Keratinocyte (primary cell): ENCODE measurements around the gene NPC2. TPM values are rescaled to one million over a fixed set of nuclear protein-coding genes. Genes with fewer than 3 reads are reported as not detected.

Source experiments
- DNase-seq: peaks from one replicate; pipeline ENCODE4 v3.0.0-alpha.2; 2011; ENCODE audit warnings: low read depth, missing footprints, low spot score
- FAIRE-seq: peaks from 2 replicates; lab custom pipeline; 2011; peaks lifted over from hg19 to GRCh38; lab: Jason Lieb, UNC
- H2AFZ ChIP-seq: 2 replicates; pipeline ENCODE4 v1.6.0; 2012; ENCODE audit warnings: low read length, control low read depth, inconsistent platforms; ENCODE audit not compliant: control insufficient read depth
- H3K27ac ChIP-seq: 2 replicates; pipeline ENCODE4 v1.5.1; 2011; ENCODE audit warnings: low read length; ENCODE audit not compliant: control insufficient read depth, insufficient read depth
- H3K27me3 ChIP-seq: 3 replicates; pipeline ENCODE4 v1.6.0; 2011; ENCODE audit warnings: low read length; ENCODE audit not compliant: control insufficient read depth, insufficient read depth; ENCODE audit errors: extremely low read depth
- H3K36me3 ChIP-seq, 2 experiments: 2 replicates in 1 of 2; 3 replicates in 1 of 2; pipeline ENCODE4 v1.5.1; 2011; ENCODE audit warnings: low read length in 2 of 2, mild to moderate bottlenecking in 1 of 2; ENCODE audit not compliant: control insufficient read depth in 2 of 2, insufficient read depth in 2 of 2; ENCODE audit errors: extremely low read depth in 1 of 2
- H3K4me1 ChIP-seq: 3 replicates; pipeline ENCODE4 v1.5.1; 2011; ENCODE audit warnings: low read length; ENCODE audit not compliant: control insufficient read depth, insufficient read depth; ENCODE audit errors: extremely low read depth
- H3K4me2 ChIP-seq: 3 replicates; pipeline ENCODE4 v1.6.0; 2011; ENCODE audit warnings: low read depth, low read length; ENCODE audit not compliant: control insufficient read depth, insufficient read depth; ENCODE audit errors: extremely low read depth
- H3K4me3 ChIP-seq, 3 experiments: fragments of 200-600 bp in 1 of 3; sonication (generic) in 1 of 3; 2 replicates in 2 of 3; 3 replicates in 1 of 3; pipeline ENCODE4 v1.5.1; 2011 to 2016; ENCODE audit warnings: low read length in 3 of 3, mild to moderate bottlenecking in 3 of 3, control low read depth in 2 of 3, inconsistent platforms in 1 of 3, low read depth in 1 of 3, mixed read lengths in 1 of 3, mixed run types in 1 of 3, moderate library complexity in 1 of 3; ENCODE audit not compliant: control insufficient read depth in 2 of 3, insufficient read depth in 2 of 3; ENCODE audit errors: extremely low read depth in 1 of 3
- H3K79me2 ChIP-seq: 2 replicates; pipeline ENCODE4 v1.6.0; 2012; ENCODE audit warnings: low read length; ENCODE audit not compliant: control insufficient read depth, insufficient read depth
- H3K9ac ChIP-seq: 3 replicates; pipeline ENCODE4 v1.6.0; 2011; ENCODE audit warnings: low read length; ENCODE audit not compliant: control insufficient read depth, insufficient read depth; ENCODE audit errors: extremely low read depth
- H3K9me1 ChIP-seq: 3 replicates; pipeline ENCODE4 v1.6.0; 2011; ENCODE audit warnings: low read length; ENCODE audit not compliant: control insufficient read depth, insufficient read depth; ENCODE audit errors: extremely low read depth
- H3K9me3 ChIP-seq: 2 replicates; pipeline ENCODE4 v1.5.1; 2012; ENCODE audit warnings: low read depth, low read length; ENCODE audit not compliant: control insufficient read depth
- H4K20me1 ChIP-seq: 3 replicates; pipeline ENCODE4 v1.6.0; 2011; ENCODE audit warnings: low read length; ENCODE audit not compliant: control insufficient read depth, insufficient read depth; ENCODE audit errors: extremely low read depth
- EZH2 ChIP-seq: IDR thresholded peaks from one replicate; pipeline ENCODE4 v1.6.1; 2012; ENCODE audit warnings: inconsistent platforms, mild to moderate bottlenecking, low read length, moderate library complexity
- dilution Hi-C: fragments of 300-500 bp; cut with MboI; formaldehyde crosslinking; loops from one replicate; pipeline ENCODE4 v1.7.0; 2020; ENCODE audit warnings: low sequenced_read_pairs; ENCODE audit not compliant: extremely low pct_ligation_motif_present
- polyA plus RNA-seq, 5 experiments: library from polyadenylated mRNA; depleted of rRNA in 3 of 5; stranded (reverse) in 3 of 5; stranded (forward) in 1 of 5; unstranded in 1 of 5; fragments of >200 nt; gene quantifications; 1 replicate in 1 of 5; 2 replicates in 3 of 5; 3 replicates in 1 of 5; pipeline versions ENCODE4 v1.2.1 to v1.2.3, GENCODE V29; 2011 to 2012; ENCODE audit warnings: missing spikeins in 2 of 5, low read depth in 1 of 5, low replicate concordance in 1 of 5
- TF ChIP-seq, protein P1 (sequence below), 3 experiments: IDR thresholded peaks in 1 of 3; conservative IDR thresholded peaks in 1 of 3; optimal IDR thresholded peaks in 1 of 3; 2 replicates in 2 of 3; 3 replicates in 1 of 3; pipeline versions ENCODE3 to v1.5.1; 2011; ENCODE audit warnings: low read length in 3 of 3, mild to moderate bottlenecking in 3 of 3, moderate library complexity in 2 of 3, control low read depth in 1 of 3, inconsistent platforms in 1 of 3; ENCODE audit not compliant: insufficient read depth in 2 of 3; ENCODE audit errors: extremely low read depth in 1 of 3

Gene NPC2
- polyA plus RNA-seq, 1 donor (not counting 4 experiments of a cell fraction or from before 2014, with no cell fraction given), result 221 TPM

DNA sequence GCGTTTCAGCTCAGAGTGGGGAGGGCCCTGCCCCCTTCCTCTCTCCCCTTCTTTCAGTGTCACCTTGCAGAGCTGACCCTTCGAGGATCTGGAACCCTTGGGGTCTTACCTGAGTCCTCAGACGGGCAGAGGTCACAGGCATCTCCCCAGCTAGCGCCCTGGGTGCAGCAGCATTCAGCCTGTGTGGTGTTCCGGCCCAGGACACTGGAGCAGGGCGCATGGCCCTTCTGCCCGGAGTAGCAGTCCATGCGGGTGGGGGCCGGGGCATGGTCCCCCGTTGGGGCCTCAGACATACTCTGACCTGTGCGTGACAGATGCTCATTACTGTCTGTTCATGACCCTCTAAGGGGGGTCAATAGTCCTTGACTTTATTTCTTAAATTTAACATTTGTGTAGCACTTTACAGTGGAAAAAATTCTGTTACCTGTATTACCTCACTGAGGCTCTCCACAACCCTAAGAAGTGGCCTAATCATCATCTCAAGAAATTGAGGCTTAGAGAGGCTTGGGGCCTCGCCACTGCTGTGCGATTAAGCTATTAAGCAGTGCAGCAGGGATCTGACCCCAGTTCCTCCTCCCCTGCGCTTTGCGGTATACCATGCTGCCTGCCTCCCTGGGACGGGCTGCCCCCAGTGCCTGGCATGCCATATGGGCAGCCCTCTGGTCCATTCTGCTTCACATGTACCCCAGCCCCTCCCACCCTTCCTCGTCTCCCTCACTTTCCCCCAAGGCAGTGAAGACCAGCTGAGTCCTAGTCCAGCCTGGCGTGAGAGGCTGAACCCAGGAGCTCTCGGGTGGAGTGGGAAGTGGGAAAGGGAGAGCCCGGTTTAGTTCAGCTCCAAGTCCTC is 12.0 kb upstream of the NPC2 start:
- FAIRE-seq (no peak), DNase-seq (no peak)
- no peaks in the 10 kb centered on the region for H3K9me3 ChIP-seq
- no peaks in the 10 kb centered on the region for H4K20me1 ChIP-seq
- no peaks in the 10 kb centered on the region for H3K79me2 ChIP-seq
- no peak overlapping the region for H2AFZ ChIP-seq
- no peak overlapping the region for H3K4me3 ChIP-seq
- H3K4me1 ChIP-seq, result peaks cover 19% of the 10 kb centered on the region
- TF ChIP-seq, protein P1, sequence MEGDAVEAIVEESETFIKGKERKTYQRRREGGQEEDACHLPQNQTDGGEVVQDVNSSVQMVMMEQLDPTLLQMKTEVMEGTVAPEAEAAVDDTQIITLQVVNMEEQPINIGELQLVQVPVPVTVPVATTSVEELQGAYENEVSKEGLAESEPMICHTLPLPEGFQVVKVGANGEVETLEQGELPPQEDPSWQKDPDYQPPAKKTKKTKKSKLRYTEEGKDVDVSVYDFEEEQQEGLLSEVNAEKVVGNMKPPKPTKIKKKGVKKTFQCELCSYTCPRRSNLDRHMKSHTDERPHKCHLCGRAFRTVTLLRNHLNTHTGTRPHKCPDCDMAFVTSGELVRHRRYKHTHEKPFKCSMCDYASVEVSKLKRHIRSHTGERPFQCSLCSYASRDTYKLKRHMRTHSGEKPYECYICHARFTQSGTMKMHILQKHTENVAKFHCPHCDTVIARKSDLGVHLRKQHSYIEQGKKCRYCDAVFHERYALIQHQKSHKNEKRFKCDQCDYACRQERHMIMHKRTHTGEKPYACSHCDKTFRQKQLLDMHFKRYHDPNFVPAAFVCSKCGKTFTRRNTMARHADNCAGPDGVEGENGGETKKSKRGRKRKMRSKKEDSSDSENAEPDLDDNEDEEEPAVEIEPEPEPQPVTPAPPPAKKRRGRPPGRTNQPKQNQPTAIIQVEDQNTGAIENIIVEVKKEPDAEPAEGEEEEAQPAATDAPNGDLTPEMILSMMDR (optimal IDR thresholded peaks at IDR 0.05 in 1 of 3, IDR thresholded peaks at IDR 0.05 in 1 of 3, conservative IDR thresholded peaks at IDR 0.05 in 1 of 3; ENCODE audit: extremely low read depth in 1 of 3, insufficient read depth in 2 of 3, low read length in 3 of 3), result no peak
- TF ChIP-seq EZH2, result no peak
- H3K27ac ChIP-seq, result no peak overlapping the region
- no peaks in the 10 kb centered on the region for H3K27me3 ChIP-seq
- H3K9ac ChIP-seq, result no peak overlapping the region
- dilution Hi-C loops, result no loop called here
- H3K9me1 ChIP-seq, result no peaks in the 10 kb centered on the region
- no peak overlapping the region for H3K4me2 ChIP-seq
- H3K36me3 ChIP-seq, result peaks cover 79 to 81% of the 10 kb centered on the region in 2 experiments

DNA sequence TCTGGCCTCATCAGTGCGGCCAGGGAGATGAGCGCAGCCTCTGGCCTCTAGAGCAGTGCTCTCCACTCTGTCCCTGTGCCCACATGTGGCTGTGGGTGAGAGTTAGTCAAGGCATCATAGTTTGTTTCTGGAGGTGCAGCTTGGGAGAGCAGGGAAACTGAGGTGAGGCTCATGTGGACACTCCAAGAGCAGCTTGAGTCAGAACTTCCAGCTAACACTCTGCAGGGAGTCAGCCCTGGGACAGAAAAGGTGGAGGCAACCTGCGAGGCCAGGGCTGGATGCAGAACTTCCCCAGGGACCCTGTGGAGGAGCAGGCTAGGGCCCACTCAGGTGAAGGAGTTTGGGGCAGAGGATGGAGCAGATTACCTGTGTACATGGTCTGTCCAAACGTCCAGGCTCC is 11.3 kb upstream of the NPC2 start:
- H3K9me1 ChIP-seq, result no peaks in the 10 kb centered on the region
- dilution Hi-C loops, result no loop called here
- H3K36me3 ChIP-seq, result peaks cover 77 to 79% of the 10 kb centered on the region in 2 experiments

More for the DNA sequence above, 11.3 kb upstream of the NPC2 start:
- H3K27me3 ChIP-seq, result no peaks in the 10 kb centered on the region
- no peak overlapping the region for H3K4me2 ChIP-seq
- no peak for DNase-seq
- H2AFZ ChIP-seq, result no peak overlapping the region
- no peak overlapping the region for H3K4me3 ChIP-seq
- H3K27ac ChIP-seq, result no peak overlapping the region
- H3K9me3 ChIP-seq, result no peaks in the 10 kb centered on the region
- H4K20me1 ChIP-seq, result no peaks in the 10 kb centered on the region
- H3K79me2 ChIP-seq, result no peaks in the 10 kb centered on the region
- FAIRE-seq, result no peak
- peaks cover 19% of the 10 kb centered on the region for H3K4me1 ChIP-seq
- no peak overlapping the region for H3K9ac ChIP-seq
- no peak for TF ChIP-seq EZH2
- TF ChIP-seq, protein P1 (optimal IDR thresholded peaks at IDR 0.05 in 1 of 3, IDR thresholded peaks at IDR 0.05 in 1 of 3, conservative IDR thresholded peaks at IDR 0.05 in 1 of 3; ENCODE audit: extremely low read depth in 1 of 3, insufficient read depth in 2 of 3, low read length in 3 of 3), result no peak
